GM19043 (cell line): ENCODE results near the gene RPL10.
A peak's percentile ranks its signal among the peaks of the same experiment; 100 is the strongest.

ENCODE experiments used
- ATAC-seq: cut with Tn5 transposase; IDR thresholded peaks from one replicate; pipeline ENCODE4 v1.9.1; 2021; ENCODE audit warnings: low read depth; ENCODE audit not compliant: unreplicated experiment

RPL10 gene

GRCh38 chrX:154428176-154429171 lies 30.3 kb downstream of the RPL10 start, which contains the start of gene ATP6AP1:
Gene ATP6AP1, plus strand, starts transcription at chrX:154428677. Its CDS starts 16 bp downstream, at chrX:154428693.
- peak; percentile 97 for ATAC-seq

DNA sequence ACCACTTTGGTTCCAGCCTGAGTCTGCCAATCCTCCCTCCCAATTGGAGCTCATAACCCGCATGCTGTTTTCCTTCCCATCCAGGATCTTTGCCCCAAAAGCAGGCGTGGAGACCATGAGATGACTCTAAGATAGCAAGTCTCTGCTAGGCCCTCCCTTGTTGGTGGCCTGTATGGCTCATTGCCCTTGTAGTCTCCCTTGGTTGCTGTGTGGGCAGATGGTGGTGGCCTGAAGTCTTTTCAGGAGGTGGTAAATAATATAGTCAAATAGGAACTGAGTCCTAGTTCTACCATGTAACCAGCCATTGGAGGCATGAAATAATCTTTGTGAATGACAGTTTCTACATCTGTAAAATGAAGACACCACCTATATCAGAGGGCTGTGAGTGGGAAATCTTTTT lies 31.5 kb downstream of the RPL10 start:
- ATAC-seq, result no peak

DNA sequence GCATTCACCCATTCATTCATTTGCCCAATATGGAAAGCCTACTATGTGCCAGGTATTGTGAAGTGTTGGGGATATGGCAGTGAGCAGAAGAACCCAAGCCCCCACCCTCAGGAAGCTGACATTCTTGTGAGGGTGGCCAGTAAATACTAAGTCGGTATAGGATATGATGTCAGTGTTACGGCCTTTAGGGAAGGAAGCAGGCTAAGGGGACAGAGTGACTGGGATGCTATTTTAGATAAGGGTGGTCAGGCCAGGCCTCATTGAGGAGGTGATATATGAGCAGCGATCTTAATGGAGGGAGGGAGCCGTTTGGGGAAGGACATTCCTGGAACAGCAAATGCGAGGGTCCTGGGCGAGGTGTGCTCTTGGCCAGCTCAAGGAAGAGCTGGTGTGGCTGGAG lies 32.3 kb downstream of the RPL10 start:
- no peak for ATAC-seq

DNA sequence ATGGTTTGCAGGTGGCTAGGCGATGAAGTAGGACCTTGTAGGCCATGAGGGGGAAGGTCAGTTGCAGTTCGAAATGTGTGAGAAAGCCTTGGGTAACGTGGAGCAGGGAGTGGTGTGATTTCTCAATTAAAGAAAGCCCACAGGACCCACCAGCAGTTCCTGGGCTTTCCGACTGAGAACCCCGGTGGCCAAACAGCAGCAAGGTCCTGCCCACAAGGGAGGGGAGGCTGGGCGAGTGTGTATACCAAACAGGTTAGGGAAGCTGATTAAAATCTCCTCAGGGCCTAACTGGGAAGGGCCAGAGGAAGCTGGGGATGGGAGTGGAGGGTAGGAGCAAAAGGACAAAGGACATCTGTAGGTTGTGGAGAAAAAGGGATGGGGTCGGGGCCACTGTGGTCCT lies 32.7 kb downstream of the RPL10 start:
- ATAC-seq, result no peak

- no peak for ATAC-seq
Measured at GRCh38 chrX:154431341-154431740, 33.2 kb downstream of the RPL10 start.

- ATAC-seq, result no peak
Measured at GRCh38 chrX:154432210-154432609, 34.0 kb downstream of the RPL10 start.

DNA sequence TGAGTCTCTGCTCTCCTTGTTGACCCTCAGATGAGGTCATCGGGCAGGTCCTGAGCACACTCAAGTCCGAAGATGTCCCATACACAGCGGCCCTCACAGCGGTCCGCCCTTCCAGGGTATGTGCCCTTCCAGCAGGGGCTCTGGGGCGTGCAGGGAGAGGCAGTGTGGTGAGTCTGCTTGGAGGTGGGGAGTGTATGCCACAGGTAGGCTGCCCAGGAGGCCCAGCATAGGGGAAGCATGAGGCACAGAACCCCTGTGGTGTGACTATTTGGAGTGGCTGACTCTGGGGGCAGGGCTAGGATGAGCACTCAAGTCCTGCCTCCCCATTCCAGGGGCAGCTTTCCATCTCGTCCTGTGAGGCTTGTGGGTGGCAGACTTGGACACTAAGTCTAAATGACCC lies 35.4 kb downstream of the RPL10 start:
- no peak for ATAC-seq

DNA sequence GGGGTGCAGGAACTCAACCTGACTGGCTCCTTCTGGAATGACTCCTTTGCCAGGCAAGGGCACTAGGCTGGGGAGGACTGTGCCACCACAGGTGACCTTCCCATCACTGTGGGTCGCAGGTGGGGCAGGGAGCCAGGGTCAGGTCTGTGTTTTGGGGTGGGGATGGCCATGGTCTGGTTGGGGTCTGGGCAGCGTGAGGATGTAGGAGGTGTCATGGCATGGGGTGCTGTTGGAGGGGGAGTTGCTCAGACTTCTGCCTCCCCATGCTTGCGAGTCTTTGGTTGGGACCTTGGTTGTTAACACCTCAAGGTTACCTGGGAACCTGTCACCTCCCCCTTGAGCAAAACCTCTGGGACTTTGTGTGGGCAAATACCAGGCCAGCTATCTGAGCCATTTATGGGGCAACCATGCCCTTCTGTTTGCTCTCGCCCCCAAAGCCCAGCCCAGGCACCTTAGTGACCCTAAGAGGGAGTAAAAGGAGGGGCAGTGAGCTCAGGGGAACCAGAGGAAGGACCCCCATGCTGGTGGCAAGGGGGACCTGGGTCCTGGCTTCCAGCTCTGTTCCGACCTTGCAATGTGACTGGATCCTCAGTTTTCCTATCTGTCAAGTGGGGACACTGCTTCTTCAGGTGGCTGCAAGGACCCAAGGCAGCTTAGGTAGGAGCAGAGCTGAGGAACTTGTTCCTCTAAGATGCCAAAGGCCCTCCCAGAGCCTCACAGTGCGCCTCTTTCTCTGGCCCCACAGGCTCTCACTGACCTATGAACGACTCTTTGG lies 36.4 kb downstream of the RPL10 start:
- no peak for ATAC-seq

DNA sequence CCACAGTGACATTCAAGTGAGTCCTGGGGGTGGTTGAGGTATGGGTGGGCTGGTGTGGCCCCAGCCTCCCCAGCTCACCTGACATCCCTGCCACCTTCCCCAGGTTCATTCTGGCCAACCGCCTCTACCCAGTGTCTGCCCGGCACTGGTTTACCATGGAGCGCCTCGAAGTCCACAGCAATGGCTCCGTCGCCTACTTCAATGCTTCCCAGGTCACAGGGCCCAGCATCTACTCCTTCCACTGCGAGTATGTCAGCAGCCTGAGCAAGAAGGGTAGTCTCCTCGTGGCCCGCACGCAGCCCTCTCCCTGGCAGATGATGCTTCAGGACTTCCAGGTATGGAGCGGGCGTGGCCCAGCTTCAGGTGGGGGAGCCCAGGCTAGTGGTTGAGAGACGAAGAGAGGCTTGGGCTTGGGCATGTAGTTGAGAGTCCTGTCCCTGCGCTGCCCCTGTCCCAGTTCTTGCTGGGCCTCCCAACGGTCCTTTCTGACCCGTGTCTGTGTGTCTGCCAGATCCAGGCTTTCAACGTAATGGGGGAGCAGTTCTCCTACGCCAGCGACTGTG lies 37.1 kb downstream of the RPL10 start:
- no peak for ATAC-seq

DNA sequence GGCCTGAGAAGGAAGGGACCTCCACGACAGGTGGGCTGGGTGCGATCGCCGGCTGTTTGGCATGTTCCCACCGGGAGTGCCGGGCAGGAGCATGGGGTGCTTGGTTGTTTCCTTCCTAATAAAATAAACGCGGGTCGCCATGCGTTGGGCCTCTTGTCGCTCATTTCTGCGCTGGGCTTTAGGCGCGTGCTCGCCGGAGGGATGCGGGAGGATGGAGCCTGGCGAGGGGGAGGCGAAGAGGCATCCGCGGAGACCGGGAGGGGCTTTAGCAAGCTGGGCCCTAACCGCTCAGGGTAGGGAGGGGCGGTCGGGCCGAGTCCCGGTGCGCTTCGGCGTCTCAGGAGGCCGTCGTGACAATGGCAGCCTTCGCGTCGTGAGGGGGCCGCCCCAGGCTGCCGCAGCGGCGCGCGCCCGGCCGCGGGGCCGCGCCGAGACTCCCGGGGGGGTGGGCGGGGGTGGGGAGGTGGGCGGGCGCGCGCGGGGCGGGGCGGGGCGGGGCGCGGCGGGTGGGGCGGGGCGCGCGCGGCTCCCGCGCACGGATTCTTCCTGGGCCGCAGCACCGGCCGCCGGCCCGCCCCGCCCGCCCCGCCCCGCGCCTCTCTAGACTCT lies 38.3 kb downstream of the RPL10 start:
- no peak for ATAC-seq

DNA sequence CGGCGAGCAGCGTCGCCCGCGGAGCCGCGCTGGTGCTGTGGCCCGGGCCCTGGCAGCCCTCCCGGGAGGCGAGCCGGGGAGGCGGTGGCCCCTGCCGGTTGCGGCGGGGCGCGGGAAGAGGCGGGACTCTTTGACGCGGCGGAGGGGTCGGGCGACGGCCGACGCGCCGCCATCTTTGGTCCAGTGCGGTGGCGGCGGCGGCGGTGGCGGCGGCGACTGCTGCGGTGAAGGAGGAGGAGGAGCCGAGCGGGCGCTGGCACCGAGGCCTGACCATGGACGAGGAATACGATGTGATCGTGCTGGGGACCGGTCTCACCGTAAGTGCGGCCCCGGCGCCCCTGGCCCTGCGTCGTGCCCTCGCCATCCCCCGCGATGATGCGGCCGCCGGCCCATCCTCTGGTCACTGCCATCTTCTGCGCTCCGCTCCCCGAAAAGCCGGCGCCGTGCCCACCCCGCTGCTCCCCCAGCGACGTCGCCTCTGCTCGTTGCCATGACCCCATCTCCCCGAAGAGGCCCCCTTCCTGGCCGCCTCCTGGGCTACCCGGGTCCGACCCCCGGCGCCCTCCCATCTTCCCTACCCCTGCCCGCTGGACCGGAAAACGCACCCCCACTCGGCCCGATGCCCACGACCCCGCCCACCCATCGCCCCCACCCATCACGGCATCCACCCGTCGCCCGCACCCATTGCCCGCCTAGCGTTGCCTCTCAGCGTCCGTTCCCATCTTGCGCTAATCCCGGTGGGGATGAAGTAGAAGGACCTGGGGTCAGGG lies 39.0 kb downstream of the RPL10 start, which contains the start of gene GDI1:
TSS of gene GDI1 (plus strand) at position 172 of the 770 bp plus-strand sequence. CDS start at position 273, 101 bp downstream.
- no peak for ATAC-seq

- ATAC-seq, result no peak
Measured at GRCh38 chrX:154437971-154438893, 40.1 kb downstream of the RPL10 start.

- no peak for ATAC-seq
Measured at GRCh38 chrX:154439841-154440240, 41.7 kb downstream of the RPL10 start.

DNA sequence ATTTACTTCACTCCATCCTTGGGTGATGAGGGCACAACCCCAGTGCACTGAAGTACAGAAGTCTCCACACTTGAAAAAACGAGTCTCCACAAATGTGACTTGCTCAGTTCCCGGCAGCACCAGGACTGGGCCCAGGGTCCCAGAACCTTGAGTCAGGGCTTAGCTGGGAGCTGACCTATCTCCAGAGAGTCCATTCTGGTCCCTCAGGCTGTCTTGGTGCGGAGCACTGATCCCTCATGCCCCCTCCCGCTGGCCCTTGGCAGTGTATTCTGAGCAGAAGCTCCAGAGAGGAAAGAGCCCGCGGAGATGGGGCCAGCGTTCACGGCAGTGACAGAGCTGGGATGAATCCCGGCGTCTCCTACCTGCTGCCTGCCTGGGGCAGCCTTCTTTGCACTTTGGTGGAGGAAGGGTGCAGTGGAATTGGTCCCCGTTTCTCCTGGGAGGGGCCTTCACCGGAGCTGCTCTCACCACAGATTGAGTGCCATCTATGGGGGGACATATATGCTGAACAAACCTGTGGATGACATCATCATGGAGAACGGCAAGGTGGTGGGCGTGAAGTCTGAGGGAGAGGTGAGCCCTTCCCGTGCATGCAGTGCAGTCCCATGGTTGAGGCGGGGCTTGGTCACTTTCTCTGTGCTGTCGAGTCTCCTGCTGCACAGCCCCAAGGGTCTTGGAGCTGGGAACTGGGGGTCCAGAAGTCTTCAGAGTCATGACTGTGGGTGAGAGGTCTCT lies 42.6 kb downstream of the RPL10 start:
- no peak for ATAC-seq

- ATAC-seq, result no peak
Measured at GRCh38 chrX:154441564-154441963, 43.4 kb downstream of the RPL10 start.

DNA sequence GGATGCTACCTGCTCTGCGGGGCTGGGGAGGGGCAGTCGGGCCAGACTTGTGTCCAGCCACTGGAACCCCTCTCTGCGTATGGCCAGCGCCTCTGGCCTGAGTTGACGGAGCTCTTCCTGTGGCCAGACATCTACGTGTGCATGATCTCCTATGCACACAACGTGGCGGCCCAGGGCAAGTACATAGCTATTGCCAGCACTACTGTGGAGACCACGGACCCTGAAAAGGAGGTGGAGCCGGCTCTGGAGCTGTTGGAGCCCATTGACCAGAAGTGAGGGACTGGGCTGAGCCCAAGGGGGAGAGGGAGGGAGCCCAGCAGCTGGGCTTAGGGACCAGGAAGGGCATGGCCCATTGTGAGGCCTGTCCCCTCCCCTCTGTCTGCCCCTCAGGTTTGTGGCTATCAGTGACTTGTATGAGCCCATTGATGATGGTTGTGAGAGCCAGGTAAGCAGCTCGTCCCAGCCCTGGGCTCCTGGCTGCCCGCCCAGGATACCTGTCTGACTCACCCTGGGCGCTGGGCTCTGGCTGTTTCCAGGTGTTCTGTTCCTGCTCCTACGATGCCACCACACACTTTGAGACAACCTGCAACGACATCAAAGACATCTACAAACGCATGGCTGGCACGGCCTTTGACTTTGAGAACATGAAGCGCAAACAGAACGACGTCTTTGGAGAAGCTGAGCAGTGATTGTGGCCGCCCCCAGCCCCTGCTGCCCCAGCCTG lies 44.0 kb downstream of the RPL10 start:
- no peak for ATAC-seq

DNA sequence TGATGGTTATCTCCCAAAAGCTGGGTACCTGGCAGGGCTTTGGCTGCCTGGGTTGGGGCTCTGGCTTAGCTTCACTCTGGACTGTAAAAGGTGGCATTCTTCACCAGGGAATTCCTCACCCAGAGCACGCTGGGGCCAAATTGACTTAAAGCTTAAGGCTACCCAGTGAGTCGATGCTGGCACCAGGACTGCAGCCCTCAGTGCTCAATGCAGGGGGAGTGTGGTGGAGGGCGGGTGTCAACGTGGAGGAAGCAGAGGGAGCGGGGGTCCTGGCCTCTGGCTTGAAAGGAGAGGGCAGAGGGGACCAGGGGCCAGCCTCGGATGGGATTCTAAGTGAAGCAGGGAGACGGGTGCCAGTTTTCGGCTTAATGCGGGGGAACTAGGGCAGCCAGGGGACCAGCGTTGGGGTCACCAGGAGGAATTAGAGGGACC lies 45.3 kb downstream of the RPL10 start:
- ATAC-seq, result no peak
